ENCODE results near the gene C6.
A peak's percentile ranks its signal among the peaks of the same experiment; 100 is the strongest.
"Not testable (repeated sequence)": the region's sequence is repeated elsewhere in the genome, so short reads cannot be mapped to it uniquely, and the experiment has no call there.

C6 gene

DNA sequence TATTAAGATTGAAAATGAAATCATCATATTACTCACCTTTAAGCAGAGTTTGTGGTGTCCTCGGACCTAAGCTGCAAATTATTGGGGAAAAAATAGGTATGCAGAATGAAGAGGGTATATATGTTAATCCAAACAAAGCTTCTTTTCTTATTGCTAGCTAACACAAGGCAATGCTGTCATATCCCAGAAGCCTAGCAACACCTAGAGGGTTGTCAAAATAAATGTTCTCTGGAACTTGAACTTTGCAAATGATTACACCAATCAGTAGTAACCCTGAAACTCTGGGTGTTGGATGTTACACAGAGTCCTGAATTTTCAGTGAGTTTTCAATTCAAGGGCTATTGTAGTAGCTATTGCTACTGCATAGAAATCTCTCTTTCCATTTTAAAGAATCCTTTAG, at the start of gene C6:
Gene C6, minus strand, starts transcription at position 193 of the 400 bp plus-strand sequence. CDS start 10,302 bp downstream, outside the sequence.
- H3K27me3 Mint-ChIP-seq, result no peaks in the 10 kb centered on the region
- ATAC-seq, result no peak
- no peak within 1 kb of the TSS for H3K4me3 Mint-ChIP-seq
- no peak within 1 kb of the TSS for H3K27ac Mint-ChIP-seq
- no peaks in the 10 kb centered on the region for H3K9me3 Mint-ChIP-seq
- no peak for DNase-seq
- no peaks in the 10 kb centered on the region for H3K4me1 Mint-ChIP-seq

DNA sequence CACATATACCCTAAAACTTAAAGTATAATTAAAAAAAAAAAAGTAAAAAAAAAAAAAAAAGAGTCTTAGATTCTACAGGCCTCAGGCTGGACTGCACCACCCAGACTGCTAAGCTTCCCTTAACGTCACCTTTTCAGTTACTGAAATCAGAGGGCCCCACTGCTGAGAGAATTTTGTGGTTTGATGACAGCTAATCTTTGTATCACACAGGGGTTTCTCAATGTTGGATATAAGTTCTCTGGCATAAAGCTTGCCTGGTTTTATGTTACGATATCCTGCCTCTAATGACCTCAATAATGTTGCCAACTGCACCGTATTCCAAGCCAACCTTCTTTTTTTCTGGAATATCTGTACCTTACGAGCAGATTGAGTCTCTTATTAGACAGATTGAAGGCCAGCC, 43.1 kb upstream of the C6 start:
- Mint-ChIP-seq H3K4me1 (no peaks in the 10 kb centered on the region), H3K27me3 (no peaks in the 10 kb centered on the region), H3K27ac (no peak overlapping the region), H3K9me3 (peaks cover 4 to 6% of the 10 kb centered on the region in 2 donors), H3K4me3 (no peak overlapping the region)
- ATAC-seq, result no peak
- DNase-seq, result no peak

DNA sequence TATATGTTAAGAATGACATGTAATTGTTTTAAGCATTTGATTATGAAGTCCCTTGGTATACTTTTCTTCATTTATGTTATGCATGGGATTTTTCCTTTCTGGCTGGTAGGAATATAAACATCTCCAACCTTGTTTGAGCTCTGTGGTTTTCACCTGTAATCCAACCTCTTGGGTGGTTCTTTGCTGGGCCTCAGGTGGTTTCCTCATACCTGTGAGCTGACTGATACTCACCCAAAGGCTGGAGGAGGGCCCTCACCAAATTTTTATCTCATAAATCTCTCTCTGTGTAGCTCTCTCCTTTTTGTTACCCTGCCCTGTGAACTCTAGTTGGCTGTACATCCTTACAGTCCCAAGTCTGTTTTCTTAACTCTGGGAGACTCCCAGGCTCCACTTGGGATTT, 39.8 kb upstream of the C6 start:
- no peak overlapping the region for H3K27ac Mint-ChIP-seq
- peaks cover 0 to 11% of the 10 kb centered on the region in 2 donors for H3K9me3 Mint-ChIP-seq
- DNase-seq (no peak), ATAC-seq (no peak)
- no peaks in the 10 kb centered on the region for H3K4me1 Mint-ChIP-seq
- no peaks in the 10 kb centered on the region for H3K27me3 Mint-ChIP-seq
- H3K4me3 Mint-ChIP-seq, result no peak overlapping the region

DNA sequence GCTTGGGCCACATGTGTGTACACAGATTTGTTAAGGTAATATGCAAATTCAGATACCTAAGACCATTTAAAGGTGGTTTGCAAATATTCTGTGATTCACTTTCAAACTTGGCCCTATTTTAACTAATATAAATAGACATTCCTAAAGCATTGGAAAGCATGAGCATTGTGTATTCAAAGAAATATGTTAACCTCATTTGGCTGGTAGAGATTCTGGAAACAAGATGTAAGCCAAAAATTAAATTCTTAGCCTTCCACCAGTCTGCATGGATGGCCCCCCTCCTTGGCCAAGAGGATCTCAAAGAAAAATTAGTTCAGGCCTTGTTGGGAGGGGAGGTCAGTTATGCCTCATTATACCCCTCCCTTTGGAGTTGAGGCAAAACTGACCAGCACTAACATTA, 38.7 kb upstream of the C6 start:
- H3K9me3 Mint-ChIP-seq, result peaks cover 0 to 11% of the 10 kb centered on the region in 2 donors
- no peak for ATAC-seq
- H3K27me3 Mint-ChIP-seq, result no peaks in the 10 kb centered on the region
- H3K4me3 Mint-ChIP-seq, result no peak overlapping the region
- DNase-seq, result no peak
- no peak overlapping the region for H3K27ac Mint-ChIP-seq
- no peaks in the 10 kb centered on the region for H3K4me1 Mint-ChIP-seq

DNA sequence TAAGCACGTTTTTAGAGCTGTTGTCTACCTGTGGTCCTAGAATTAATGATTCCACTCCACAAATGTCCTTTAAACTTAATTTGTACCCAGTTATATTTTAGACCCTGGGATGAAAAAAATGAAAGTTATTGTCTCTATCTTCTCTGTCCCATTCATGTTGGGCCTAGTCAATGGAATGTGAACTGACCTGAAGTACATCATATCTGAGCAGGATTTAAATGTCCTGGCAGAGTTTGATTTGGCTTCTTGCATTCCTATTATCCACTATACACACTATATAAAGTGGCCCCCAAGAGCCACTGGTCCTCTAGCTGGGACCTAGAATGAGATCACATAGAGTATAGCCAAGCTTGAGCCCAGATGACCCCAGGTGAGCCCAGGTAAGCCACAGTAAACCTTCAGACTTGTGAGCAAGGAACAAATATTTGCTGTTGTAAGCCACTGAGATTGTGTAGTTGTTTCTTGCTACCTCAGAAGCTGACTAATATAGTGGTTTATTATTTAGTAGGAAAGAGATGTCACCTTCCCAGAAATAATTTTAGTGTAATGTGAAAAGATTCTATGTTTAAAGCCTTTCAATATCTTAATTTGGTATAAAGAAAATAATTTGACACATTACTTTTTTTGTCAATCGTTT, 37.1 kb upstream of the C6 start:
- peaks cover 0 to 11% of the 10 kb centered on the region in 2 donors for H3K9me3 Mint-ChIP-seq
- no peaks in the 10 kb centered on the region for H3K4me1 Mint-ChIP-seq
- H3K4me3 Mint-ChIP-seq, result no peak overlapping the region
- no peak for DNase-seq
- no peaks in the 10 kb centered on the region for H3K27me3 Mint-ChIP-seq
- no peak overlapping the region for H3K27ac Mint-ChIP-seq
- ATAC-seq, result no peak

DNA sequence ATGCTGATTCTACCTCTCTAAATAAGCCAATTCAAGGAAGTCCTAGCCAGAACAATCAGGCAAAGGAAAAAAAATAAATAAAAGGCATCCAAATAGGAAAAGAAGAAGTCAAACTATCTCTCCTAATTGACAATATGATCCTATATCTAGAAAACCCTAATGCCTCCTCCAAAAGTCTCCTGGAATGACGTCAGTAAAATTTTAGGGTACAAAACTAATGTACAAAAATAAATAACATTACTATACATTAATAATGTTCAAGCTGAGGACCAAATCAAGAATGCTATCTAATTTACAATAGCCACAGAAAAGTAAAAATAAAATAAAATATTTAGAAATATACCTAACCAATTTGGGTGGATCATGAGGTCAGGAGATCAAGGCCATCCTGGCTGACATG, 33.8 kb upstream of the C6 start:
- no peaks in the 10 kb centered on the region for H3K4me1 Mint-ChIP-seq
- no peaks in the 10 kb centered on the region for H3K27me3 Mint-ChIP-seq
- DNase-seq, result no peak
- no peak for ATAC-seq
- H3K27ac Mint-ChIP-seq, result no peak overlapping the region
- peaks cover 0 to 5% of the 10 kb centered on the region in 2 donors for H3K9me3 Mint-ChIP-seq
- no peak overlapping the region for H3K4me3 Mint-ChIP-seq

DNA sequence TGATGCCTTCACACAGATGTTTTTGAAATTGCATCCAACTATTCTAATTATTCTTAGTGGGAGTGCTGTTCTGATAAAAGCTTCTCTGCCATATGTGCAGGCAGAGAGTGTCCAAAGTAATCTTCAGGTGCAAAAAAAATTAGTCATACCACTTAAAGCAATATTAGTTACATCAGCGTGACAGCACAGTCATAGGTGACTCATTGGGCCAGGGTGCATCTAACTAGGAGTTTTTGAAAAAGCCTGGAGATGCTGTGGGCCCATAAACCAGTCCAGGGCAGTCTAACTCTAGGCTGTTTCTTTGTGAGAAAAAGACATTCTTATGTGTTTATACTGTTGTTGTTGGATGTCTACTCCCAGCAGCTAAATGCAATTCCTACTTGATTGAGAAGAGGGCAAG, 33.0 kb upstream of the C6 start:
- Mint-ChIP-seq H3K27me3 (no peaks in the 10 kb centered on the region), H3K4me1 (no peaks in the 10 kb centered on the region), H3K9me3 (peaks cover 0 to 5% of the 10 kb centered on the region in 2 donors), H3K4me3 (no peak overlapping the region), H3K27ac (no peak overlapping the region)
- ATAC-seq (no peak), DNase-seq (no peak)

DNA sequence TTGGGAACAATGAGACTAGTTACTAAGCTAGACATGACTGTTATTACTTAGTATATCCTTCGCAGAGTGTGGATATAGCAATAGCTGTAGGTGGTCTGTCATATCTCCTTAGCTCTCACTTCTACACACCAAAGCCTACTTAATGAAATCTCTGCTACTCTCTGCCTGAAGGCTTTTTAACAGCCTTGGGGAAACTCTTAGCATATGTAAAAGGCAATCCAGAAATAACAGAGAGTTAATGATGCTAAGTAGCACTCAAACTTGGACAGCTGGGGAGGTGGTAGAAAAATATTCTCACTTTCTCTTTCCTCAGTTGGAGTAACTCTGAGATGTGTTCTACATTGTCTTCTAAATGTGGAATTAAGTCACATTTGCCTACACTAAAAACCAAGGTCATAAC, 30.2 kb upstream of the C6 start:
- H3K9me3 Mint-ChIP-seq, result peaks cover 0 to 13% of the 10 kb centered on the region in 2 donors
- no peaks in the 10 kb centered on the region for H3K27me3 Mint-ChIP-seq
- H3K4me1 Mint-ChIP-seq, result no peaks in the 10 kb centered on the region
- no peak overlapping the region for H3K27ac Mint-ChIP-seq
- DNase-seq, result no peak
- ATAC-seq, result no peak
- H3K4me3 Mint-ChIP-seq, result no peak overlapping the region

DNA sequence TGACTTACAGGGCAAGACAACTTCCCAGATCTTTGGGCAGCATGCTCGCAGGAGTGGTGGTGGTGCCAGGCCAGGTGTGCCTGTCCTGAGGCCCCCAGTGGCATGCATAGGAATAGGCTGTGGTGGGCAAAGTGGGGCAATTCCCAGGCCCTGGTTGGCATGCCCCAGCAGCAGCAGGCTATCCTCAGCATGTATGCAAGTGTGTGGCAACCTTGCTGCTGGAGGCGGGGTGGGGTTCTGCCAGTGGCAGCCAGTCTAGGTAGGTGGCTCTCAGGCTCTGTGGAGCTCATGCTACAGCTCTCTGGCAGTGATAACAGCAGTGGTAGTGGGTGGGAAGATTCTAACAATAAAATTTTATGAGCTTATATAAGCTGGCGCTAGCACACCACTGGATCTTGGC, 27.7 kb upstream of the C6 start:
- no peaks in the 10 kb centered on the region for H3K4me1 Mint-ChIP-seq
- no peak overlapping the region for H3K27ac Mint-ChIP-seq
- H3K4me3 Mint-ChIP-seq, result no peak overlapping the region
- ATAC-seq (peak; percentile 15), DNase-seq (no peak)
- H3K27me3 Mint-ChIP-seq, result no peaks in the 10 kb centered on the region
- peaks cover 0 to 13% of the 10 kb centered on the region in 2 donors for H3K9me3 Mint-ChIP-seq

DNA sequence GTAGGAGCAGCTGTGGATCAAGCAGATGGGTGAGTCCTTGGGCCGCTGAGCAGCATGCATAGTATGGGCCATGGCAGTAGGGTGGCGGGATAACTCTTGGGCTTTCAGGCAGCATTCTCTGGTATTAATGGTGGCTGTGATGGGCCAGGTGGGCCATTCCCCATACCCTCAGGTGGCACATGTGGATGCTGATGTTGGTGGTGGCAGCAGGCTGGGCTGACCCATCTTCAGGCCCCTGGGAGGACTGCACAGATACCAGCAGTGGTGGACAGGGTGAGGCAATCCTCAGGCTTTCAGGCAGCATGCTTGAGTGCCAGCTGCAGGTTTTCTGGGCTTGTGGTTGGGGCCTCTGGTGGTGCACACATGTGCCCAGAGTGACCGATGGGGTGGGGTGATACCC, 27.1 kb upstream of the C6 start:
- ATAC-seq, result no peak
- H3K27ac Mint-ChIP-seq, result no peak overlapping the region
- H3K9me3 Mint-ChIP-seq, result peaks cover 0 to 13% of the 10 kb centered on the region in 2 donors
- DNase-seq, result no peak
- H3K27me3 Mint-ChIP-seq, result no peaks in the 10 kb centered on the region
- no peaks in the 10 kb centered on the region for H3K4me1 Mint-ChIP-seq
- H3K4me3 Mint-ChIP-seq, result no peak overlapping the region

DNA sequence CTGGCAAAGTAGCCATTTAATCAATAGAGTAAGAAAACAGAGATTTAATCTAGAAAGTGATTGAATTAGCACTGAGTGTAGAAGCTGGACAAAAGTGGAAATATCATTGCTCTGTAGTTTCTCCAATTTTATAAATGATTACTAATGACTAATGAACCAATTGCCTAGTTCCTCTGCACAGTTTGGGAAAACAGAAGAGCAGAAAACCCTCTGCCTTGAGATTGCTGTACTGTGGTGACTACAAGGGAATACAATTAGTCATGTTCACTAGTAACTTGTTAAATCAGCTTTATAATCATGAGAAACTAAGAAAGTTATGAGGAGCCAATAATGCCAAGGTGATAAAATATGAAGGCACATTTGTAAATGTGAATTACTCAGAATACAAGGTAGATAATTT, 21.1 kb upstream of the C6 start:
- Mint-ChIP-seq H3K9me3 (peaks cover 14 to 15% of the 10 kb centered on the region in 2 donors), H3K4me3 (no peak overlapping the region), H3K4me1 (no peaks in the 10 kb centered on the region), H3K27me3 (no peaks in the 10 kb centered on the region), H3K27ac (no peak overlapping the region)
- no peak for ATAC-seq
- DNase-seq, result no peak

DNA sequence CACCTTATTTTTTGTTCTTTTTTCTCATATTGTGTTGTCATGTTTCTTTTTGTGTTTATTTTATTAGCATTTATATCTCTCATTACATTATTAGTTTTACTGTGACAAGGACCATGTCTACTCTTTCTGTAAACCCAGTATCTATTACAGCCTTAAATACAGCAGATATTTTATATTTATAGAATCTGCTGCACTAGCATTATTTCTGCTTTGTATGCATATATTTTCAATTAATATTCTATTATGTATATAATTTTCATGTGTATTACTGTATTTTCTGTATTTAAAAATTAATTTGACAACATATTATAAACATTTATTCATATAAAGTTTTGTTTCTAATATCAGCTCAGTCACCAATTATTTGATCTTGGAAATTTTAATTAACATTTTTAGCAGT, 19.5 kb upstream of the C6 start:
- H3K9me3 Mint-ChIP-seq, result peaks cover 27 to 28% of the 10 kb centered on the region in 2 donors
- no peak overlapping the region for H3K4me3 Mint-ChIP-seq
- H3K27ac Mint-ChIP-seq, result no peak overlapping the region
- H3K27me3 Mint-ChIP-seq, result no peaks in the 10 kb centered on the region
- DNase-seq, result no peak
- ATAC-seq, result no peak
- H3K4me1 Mint-ChIP-seq, result no peaks in the 10 kb centered on the region

DNA sequence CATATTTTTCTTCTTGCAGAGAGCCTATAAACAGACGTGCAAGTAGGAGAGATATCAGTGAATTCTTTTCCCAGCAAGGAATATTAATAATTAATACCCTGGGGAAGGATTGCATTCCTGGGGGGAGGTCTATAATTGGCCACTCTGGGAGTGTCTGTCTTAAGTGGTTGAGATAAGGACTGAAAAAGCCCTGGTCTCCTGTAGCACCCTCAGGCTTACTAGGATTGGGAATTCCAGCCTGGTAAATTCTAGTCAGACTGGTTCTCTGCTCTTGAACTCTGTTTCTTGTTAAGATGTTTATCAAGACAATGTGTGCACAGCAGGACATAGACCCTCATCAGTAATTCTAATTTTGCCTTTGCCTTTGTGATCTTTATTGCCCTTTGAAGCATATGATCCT, 16.9 kb upstream of the C6 start:
- H3K9me3 Mint-ChIP-seq, result peaks cover 33 to 34% of the 10 kb centered on the region in 2 donors
- H3K4me1 Mint-ChIP-seq, DNase-seq, ATAC-seq, H3K4me3 Mint-ChIP-seq, H3K27me3 Mint-ChIP-seq, H3K27ac Mint-ChIP-seq: not testable (repeated sequence)

DNA sequence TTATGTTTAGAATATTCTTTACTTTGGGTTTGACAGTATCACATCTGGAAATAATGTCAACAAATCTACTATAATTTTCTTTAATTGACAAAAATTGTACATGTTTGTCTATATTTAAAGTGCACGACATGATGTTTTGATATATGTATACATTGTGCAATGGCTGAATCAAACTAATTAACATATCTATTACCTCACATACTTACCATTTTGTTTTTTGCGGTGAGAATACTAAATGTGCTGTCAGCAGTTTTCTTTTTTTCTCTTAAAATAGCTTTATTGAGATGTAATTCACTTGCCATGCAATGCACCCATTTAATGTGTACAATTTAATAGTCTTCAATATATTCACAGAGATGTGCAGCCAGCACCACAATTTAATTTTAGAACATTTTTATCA, 10.6 kb upstream of the C6 start:
- peaks cover 13 to 14% of the 10 kb centered on the region in 2 donors for H3K9me3 Mint-ChIP-seq
- DNase-seq (no peak), ATAC-seq (no peak)
- no peak overlapping the region for H3K27ac Mint-ChIP-seq
- no peaks in the 10 kb centered on the region for H3K27me3 Mint-ChIP-seq
- no peak overlapping the region for H3K4me3 Mint-ChIP-seq
- H3K4me1 Mint-ChIP-seq, result no peaks in the 10 kb centered on the region

DNA sequence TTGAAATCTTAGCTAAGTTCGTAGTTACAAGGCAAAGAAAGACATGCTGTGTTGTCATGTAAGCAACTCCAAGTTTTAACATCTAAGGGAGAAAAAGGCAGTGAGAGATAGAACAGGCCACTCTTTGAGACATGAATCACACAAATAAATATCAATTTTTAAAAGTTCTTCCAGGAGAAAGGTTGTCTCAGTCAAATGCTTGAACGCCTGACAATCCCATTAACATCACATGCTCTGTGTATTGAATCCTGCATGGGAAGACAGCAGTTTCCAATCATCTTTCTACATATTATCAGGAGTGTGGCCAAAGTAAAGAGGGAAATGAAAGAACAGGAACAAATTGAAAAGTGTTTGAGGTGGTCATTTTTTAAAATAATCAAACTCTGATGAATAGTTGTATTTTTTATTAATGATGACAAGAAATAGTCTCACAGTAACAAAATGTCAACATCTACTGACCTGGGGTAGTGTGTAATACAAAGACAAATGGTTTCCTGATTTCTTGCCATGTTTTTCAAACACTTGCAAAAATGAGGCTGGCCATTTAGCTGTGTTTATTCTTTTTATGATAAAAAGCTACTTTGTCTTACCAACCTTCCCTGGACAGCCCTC, 6.4 kb upstream of the C6 start:
- DNase-seq (no peak), ATAC-seq (no peak)
- no peak overlapping the region for H3K27ac Mint-ChIP-seq
- no peak overlapping the region for H3K4me3 Mint-ChIP-seq
- no peaks in the 10 kb centered on the region for H3K9me3 Mint-ChIP-seq
- H3K27me3 Mint-ChIP-seq, result no peaks in the 10 kb centered on the region
- H3K4me1 Mint-ChIP-seq, result no peaks in the 10 kb centered on the region

DNA sequence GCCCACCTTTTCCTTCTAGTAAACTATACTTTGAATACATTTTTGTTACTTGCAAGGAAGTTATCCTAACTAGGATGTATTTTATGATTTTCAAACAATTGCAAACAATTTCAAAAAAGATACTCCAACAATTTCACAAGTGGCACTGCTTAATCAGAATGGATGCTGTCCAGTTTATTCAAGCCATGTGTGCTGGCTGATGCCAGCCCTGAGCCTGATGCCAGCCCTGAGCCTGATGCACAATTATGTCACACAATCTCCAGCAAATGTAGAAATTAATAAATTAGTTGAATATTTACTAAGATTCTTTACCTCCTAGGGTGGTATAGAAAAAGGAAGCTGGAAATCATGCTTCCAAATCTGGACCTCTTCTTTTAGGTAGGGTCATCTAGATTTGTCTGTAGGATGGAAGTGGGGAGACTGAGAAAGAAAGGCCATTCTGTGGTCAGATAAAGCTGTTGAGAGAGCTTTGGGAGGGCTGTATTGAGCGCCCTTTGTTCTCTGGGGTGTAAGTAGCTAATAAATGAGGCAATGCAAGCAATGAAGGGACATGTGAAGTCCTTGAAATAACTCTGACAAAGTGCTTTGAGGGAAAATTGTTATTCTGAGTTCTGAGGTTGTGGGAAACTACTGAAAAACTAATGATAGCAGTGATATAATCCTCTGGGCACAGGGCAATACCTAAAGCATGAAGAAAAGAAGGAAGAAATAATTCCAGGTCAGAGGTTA, 5.8 kb upstream of the C6 start:
- no peaks in the 10 kb centered on the region for H3K9me3 Mint-ChIP-seq
- H3K4me1 Mint-ChIP-seq, result no peaks in the 10 kb centered on the region
- no peak for ATAC-seq
- DNase-seq, result no peak
- H3K4me3 Mint-ChIP-seq, result no peak overlapping the region
- H3K27me3 Mint-ChIP-seq, result no peaks in the 10 kb centered on the region
- peak overlapping the region in 1 of 2 donors; percentile 72 for H3K27ac Mint-ChIP-seq
